Measurements from ENCODE around the gene NECAB3.

Gene NECAB3

GRCh38 chr20:33667245-33667675 lies 7.0 kb downstream of the NECAB3 start:
- H3K36me3 ChIP-seq, result no peaks in the 10 kb centered on the region
- peaks cover 41 to 42% of the 10 kb centered on the region in 2 experiments for H3K4me1 ChIP-seq (ENCODE audit: control insufficient read depth in 1 of 2, insufficient read depth in 1 of 2, low read depth in 1 of 2, low read length in 1 of 2)
- peak overlapping the region; percentile 83 for H3K27ac ChIP-seq

GRCh38 chr20:33666293-33667244 lies 7.7 kb downstream of the NECAB3 start, which contains the start of gene ACTL10:
Gene ACTL10 (plus strand): TSS chr20:33666943. CDS start chr20:33667498, 555 bp downstream.
- peak within 1 kb of the TSS; percentile 73 to 93 for H3K4me3 ChIP-seq (ENCODE audit: low read depth in 1 of 2, low read length in 1 of 2)
- H3K9me3 ChIP-seq, result no peaks in the 10 kb centered on the region
- peaks cover 41 to 42% of the 10 kb centered on the region in 2 experiments for H3K4me1 ChIP-seq (ENCODE audit: control insufficient read depth in 1 of 2, insufficient read depth in 1 of 2, low read depth in 1 of 2, low read length in 1 of 2)
- peak; percentile 25 for TF ChIP-seq CTCF (IDR thresholded peaks at IDR 0.05)
- H3K27me3 ChIP-seq, result no peaks in the 10 kb centered on the region
- H3K36me3 ChIP-seq, result no peaks in the 10 kb centered on the region
- peak within 1 kb of the TSS; percentile 83 for H3K27ac ChIP-seq

More at GRCh38 chr20:33667245-33667675, 7.0 kb downstream of the NECAB3 start:
- Histone ChIP-seq H3K9me3 (no peaks in the 10 kb centered on the region), H3K4me3 (ENCODE audit: low read depth in 1 of 2, low read length in 1 of 2) (peak overlapping the region; percentile 73 to 93), H3K27me3 (no peaks in the 10 kb centered on the region)
- no peak for TF ChIP-seq CTCF (IDR thresholded peaks at IDR 0.05)

GRCh38 chr20:33664762-33665144 lies 9.5 kb downstream of the NECAB3 start:
- no peak for TF ChIP-seq CTCF (IDR thresholded peaks at IDR 0.05)
- peaks cover 41 to 42% of the 10 kb centered on the region in 2 experiments for H3K4me1 ChIP-seq (ENCODE audit: control insufficient read depth in 1 of 2, insufficient read depth in 1 of 2, low read depth in 1 of 2, low read length in 1 of 2)
- no peaks in the 10 kb centered on the region for H3K9me3 ChIP-seq
- no peak overlapping the region for H3K4me3 ChIP-seq (ENCODE audit: low read depth in 1 of 2, low read length in 1 of 2)
- H3K27me3 ChIP-seq, result no peaks in the 10 kb centered on the region
- no peak overlapping the region for H3K27ac ChIP-seq
- H3K36me3 ChIP-seq, result no peaks in the 10 kb centered on the region

GRCh38 chr20:33664085-33664761 lies 10.0 kb downstream of the NECAB3 start:
- no peaks in the 10 kb centered on the region for H3K36me3 ChIP-seq
- no peak for TF ChIP-seq CTCF (IDR thresholded peaks at IDR 0.05)
- peak overlapping the region; percentile 78 to 86 for H3K4me3 ChIP-seq (ENCODE audit: low read depth in 1 of 2, low read length in 1 of 2)
- peak overlapping the region; percentile 89 for H3K27ac ChIP-seq
- H3K9me3 ChIP-seq, result no peaks in the 10 kb centered on the region
- H3K27me3 ChIP-seq, result no peaks in the 10 kb centered on the region
- peaks cover 41 to 42% of the 10 kb centered on the region in 2 experiments for H3K4me1 ChIP-seq (ENCODE audit: control insufficient read depth in 1 of 2, insufficient read depth in 1 of 2, low read depth in 1 of 2, low read length in 1 of 2)

GRCh38 chr20:33663161-33664084 lies 10.8 kb downstream of the NECAB3 start:
- Histone ChIP-seq H3K27ac (peak overlapping the region; percentile 89), H3K4me1 (ENCODE audit: control insufficient read depth in 1 of 2, insufficient read depth in 1 of 2, low read depth in 1 of 2, low read length in 1 of 2) (peaks cover 41 to 42% of the 10 kb centered on the region in 2 experiments), H3K9me3 (no peaks in the 10 kb centered on the region), H3K36me3 (no peaks in the 10 kb centered on the region), H3K4me3 (ENCODE audit: low read depth in 1 of 2, low read length in 1 of 2) (peak overlapping the region; percentile 78 to 86), H3K27me3 (no peaks in the 10 kb centered on the region)
- TF ChIP-seq CTCF (IDR thresholded peaks at IDR 0.05), result peak; percentile 60
